ENCODE measurements around the gene THEMIS2. TPM values are rescaled to one million over a fixed set of nuclear protein-coding genes. Genes with fewer than 3 reads are reported as not detected.
A peak's percentile ranks its signal among the peaks of the same experiment; 100 is the strongest.

Gene THEMIS2
- total and polyA plus RNA-seq, 2 of the 13 experiments (the other 11 are each of a cell fraction or from before 2014, with no cell fraction given), result 0.38 to 1.5 TPM

DNA sequence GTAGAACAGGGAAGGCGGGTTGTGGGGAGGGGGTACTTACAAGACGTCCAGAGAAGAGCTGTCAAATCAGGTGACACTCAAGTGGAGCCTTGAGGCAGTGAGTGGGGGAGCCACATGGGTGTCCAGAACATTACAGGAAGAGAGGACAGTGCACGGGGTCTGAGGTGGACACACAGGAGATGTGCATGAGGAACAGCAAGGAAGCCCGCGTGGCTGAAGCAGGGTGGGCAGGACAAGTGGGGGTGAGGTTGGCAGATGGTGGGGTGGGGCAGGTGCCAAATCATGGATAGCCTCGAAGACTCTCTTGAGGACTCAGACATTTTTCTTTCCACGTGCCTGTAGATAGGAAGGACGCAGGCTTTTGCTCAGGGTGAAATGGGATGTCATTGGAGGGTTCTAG is 63.4 kb downstream of the THEMIS2 start:
- Histone ChIP-seq H3K4me2 (ENCODE audit: low read depth, low read length) (peak overlapping the region; percentile 97), H3K9me3 (ENCODE audit: low read length) (no peaks in the 10 kb centered on the region), H3K4me3 (replicated peaks in 1 of 3; ENCODE audit: insufficient read depth in 1 of 3, low read depth in 2 of 3, low read length in 3 of 3) (peak overlapping the region in 2 of 3 experiments; percentile 52 to 70; a peak in 4 of 6 replicates), H3K36me3 (replicated peaks in 1 of 2; ENCODE audit: control insufficient read depth in 1 of 2, insufficient read depth in 2 of 2, low read length in 2 of 2) (no peaks in the 10 kb centered on the region), H2AFZ (ENCODE audit: low read length) (peak overlapping the region; percentile 64), H3K9ac (ENCODE audit: insufficient read depth, low read depth, low read length) (peak overlapping the region; percentile 52; the same call in 1 of the 2 replicates), H3K27me3 (ENCODE audit: control insufficient read depth in 1 of 2, insufficient read depth in 2 of 2, low read length in 2 of 2) (no peaks in the 10 kb centered on the region), H3K79me2 (ENCODE audit: insufficient read depth, low read length) (no peaks in the 10 kb centered on the region), H3K4me1 (ENCODE audit: insufficient read depth, low read length) (peaks cover 30% of the 10 kb centered on the region), H3K27ac (ENCODE audit: extremely low read length, insufficient read depth, low read length) (no peak overlapping the region), H4K20me1 (ENCODE audit: insufficient read depth, low read length) (no peaks in the 10 kb centered on the region)
- whole genome bisulfite sequencing (ENCODE audit: low lambda C conversion rate), result 26% methylated on average over 8 of the region's 8 CpGs
- DNase-seq (ENCODE audit: low spot score), result no peak
- ChIA-PET POLR2A (interaction anchor here (0.8 to 1.1 kb wide), 3 partner anchors 8 to 105 kb away, joined by 3 to 4 read pairs (median 3); partner anchors contain the start of gene PPP1R8), CTCF (ENCODE audit: low intra/inter-chr PET ratio, low total read pairs) (no interaction called here)
- FAIRE-seq, result no peak
- BruUV-seq (replicated peaks), result no TSS peak
- no peak for TF ChIP-seq TARDBP (CRISPR knock-in tag; IDR thresholded peaks at IDR 0.05)
- ATAC-seq, result no peak; the same call in 2 of the 3 replicates
- in situ Hi-C loops (cut with HindIII; ENCODE audit: extremely low pct_ligation_motif_present, low pct_unique_long_range_greater_than_20kb) (loop anchor here (10.0 kb wide), 1 partner anchor 81 kb away; no protein-coding TSS in a partner anchor), intact Hi-C loops (cut with micrococcal nuclease; ENCODE audit: unreplicated experiment) (loop anchor here (1.0 kb wide), 1 partner anchor 8 kb away; no protein-coding TSS in a partner anchor)

Small RNA genes within 50 kb of the gene (small RNA-seq; reads per million reads assigned to genes)
- gene RNU6-1245P (ENCODE audit: insufficient read depth in 2 of 3, insufficient read length in 3 of 3, low read depth in 2 of 3, low replicate concordance in 1 of 3), result 0 reads per million in 3 experiments
- gene SCARNA1 (ENCODE audit: insufficient read depth in 2 of 3, insufficient read length in 3 of 3, low read depth in 2 of 3, low replicate concordance in 1 of 3), result 99.2 to 10,296 (median 140) reads per million in 3 experiments

Other genes with a start within 250 kb of the THEMIS2 start
- gene FGR, start 237.4 kb upstream of the THEMIS2 start, total RNA-seq (2016; rRNA removed; fragmentation: Illumina TruSeq; extraction: Trizol), result not detected in 2 replicates
- gene FGR, start 237.4 kb upstream of the THEMIS2 start, polyA plus RNA-seq (2011; rRNA removed), result 0.04 TPM in 1 of 2 replicates, not detected in the other
- 6.1 and 13.2 TPM in 2 replicates for gene IFI6, start 200.4 kb upstream of the THEMIS2 start, total RNA-seq (2016; rRNA removed; fragmentation: Illumina TruSeq; extraction: Trizol)
- gene IFI6, start 200.4 kb upstream of the THEMIS2 start, polyA plus RNA-seq (2011; rRNA removed), result 12.9 and 21.8 TPM in 2 replicates
- gene FAM76A, start 146.6 kb upstream of the THEMIS2 start, total RNA-seq (2016; rRNA removed; fragmentation: Illumina TruSeq; extraction: Trizol), result 15.7 and 18.8 TPM in 2 replicates
- gene FAM76A, start 146.6 kb upstream of the THEMIS2 start, polyA plus RNA-seq (2011; rRNA removed), result 4.2 and 4.6 TPM in 2 replicates
- gene STX12, start 99.3 kb upstream of the THEMIS2 start, total RNA-seq (2016; rRNA removed; fragmentation: Illumina TruSeq; extraction: Trizol), result 16.3 and 19.7 TPM in 2 replicates
- 6.3 and 9.0 TPM in 2 replicates for gene STX12, start 99.3 kb upstream of the THEMIS2 start, polyA plus RNA-seq (2011; rRNA removed)
- 62.2 and 98.1 TPM in 2 replicates for gene PPP1R8, start 41.8 kb upstream of the THEMIS2 start, total RNA-seq (2016; rRNA removed; fragmentation: Illumina TruSeq; extraction: Trizol)
- gene PPP1R8, start 41.8 kb upstream of the THEMIS2 start, polyA plus RNA-seq (2011; rRNA removed), result 35.5 and 38.3 TPM in 2 replicates
- gene RPA2, start 42.0 kb downstream of the THEMIS2 start, total RNA-seq (2016; rRNA removed; fragmentation: Illumina TruSeq; extraction: Trizol), result 43.4 and 60.0 TPM in 2 replicates
- 19.0 and 21.4 TPM in 2 replicates for gene RPA2, start 42.0 kb downstream of the THEMIS2 start, polyA plus RNA-seq (2011; rRNA removed)
- 0.13 and 0.29 TPM in 2 replicates for gene SMPDL3B, start 62.5 kb downstream of the THEMIS2 start, total RNA-seq (2016; rRNA removed; fragmentation: Illumina TruSeq; extraction: Trizol)
- gene SMPDL3B, start 62.5 kb downstream of the THEMIS2 start, polyA plus RNA-seq (2011; rRNA removed), result 0.95 and 1.3 TPM in 2 replicates
- 2.9 and 5.4 TPM in 2 replicates for gene XKR8, start 87.4 kb downstream of the THEMIS2 start, total RNA-seq (2016; rRNA removed; fragmentation: Illumina TruSeq; extraction: Trizol)
- 5.7 and 6.3 TPM in 2 replicates for gene XKR8, start 87.4 kb downstream of the THEMIS2 start, polyA plus RNA-seq (2011; rRNA removed)
- 19.7 and 26.3 TPM in 2 replicates for gene EYA3, start 216.1 kb downstream of the THEMIS2 start, total RNA-seq (2016; rRNA removed; fragmentation: Illumina TruSeq; extraction: Trizol)
- 12.2 and 13.9 TPM in 2 replicates for gene EYA3, start 216.1 kb downstream of the THEMIS2 start, polyA plus RNA-seq (2011; rRNA removed)

All from HepG2 (cell line).